ENCODE data around the gene DDX31. TPM values are rescaled to one million over a fixed set of nuclear protein-coding genes. Genes with fewer than 3 reads are reported as not detected.

DDX31 gene
- total RNA-seq, 1 experiment from 2014 or later: 19.2 TPM

- TF ChIP-seq CTCF (conservative IDR thresholded peaks at IDR 0.05) (no peak), EZH2 (IDR thresholded peaks at IDR 0.05; ENCODE audit: low read depth) (no peak)
- no peaks in the 10 kb centered on the region for H3K79me2 ChIP-seq (ENCODE audit: low read depth)
- no peak overlapping the region for H2AFZ ChIP-seq
- no peak overlapping the region for H3K4me3 ChIP-seq
- CTCF ChIA-PET: no interaction called here
- no peaks in the 10 kb centered on the region for H3K27me3 ChIP-seq (ENCODE audit: insufficient read depth, low read depth)
- POLR2A ChIA-PET (ENCODE audit: unreplicated experiment): no interaction called here
- peaks cover 19% of the 10 kb centered on the region; the same call in 1 of the 2 replicates for H4K20me1 ChIP-seq (ENCODE audit: insufficient read depth)
- H3K9me3 ChIP-seq (ENCODE audit: insufficient read depth, low read depth): no peaks in the 10 kb centered on the region
- H3K4me1 ChIP-seq (replicated peaks; ENCODE audit: insufficient read depth): no peaks in the 10 kb centered on the region
- no peaks in the 10 kb centered on the region for H3K9me2 ChIP-seq (ENCODE audit: insufficient read depth)
- H3K4me2 ChIP-seq: no peak overlapping the region
- intact Hi-C loops (cut with micrococcal nuclease; ENCODE audit: unreplicated experiment): no loop called here
- no peak for DNase-seq
- no peak overlapping the region for H3K27ac ChIP-seq
- no peaks in the 10 kb centered on the region for H3F3A ChIP-seq (ENCODE audit: insufficient read depth, low read depth)
- peaks cover 48% of the 10 kb centered on the region for H3K36me3 ChIP-seq (ENCODE audit: low read depth)
- no TSS peak for BruUV-seq (replicated peaks)
Measured at GRCh38 chr9:132645711-132646110, 24.1 kb downstream of the DDX31 start.

GRCh38 chr9:132645306-132645705 is 24.5 kb downstream of the DDX31 start:
- H3K4me1 ChIP-seq (replicated peaks; ENCODE audit: insufficient read depth): no peaks in the 10 kb centered on the region
- no peaks in the 10 kb centered on the region for H3K9me2 ChIP-seq (ENCODE audit: insufficient read depth)
- no peak overlapping the region for H3K27ac ChIP-seq
- CTCF ChIA-PET: no interaction called here
- no peaks in the 10 kb centered on the region for H3F3A ChIP-seq (ENCODE audit: insufficient read depth, low read depth)
- H3K79me2 ChIP-seq (ENCODE audit: low read depth): no peaks in the 10 kb centered on the region
- H3K4me2 ChIP-seq: no peak overlapping the region
- DNase-seq: no peak
- H3K4me3 ChIP-seq: no peak overlapping the region
- H4K20me1 ChIP-seq (ENCODE audit: insufficient read depth): peaks cover 15% of the 10 kb centered on the region; the same call in 1 of the 2 replicates
- POLR2A ChIA-PET (ENCODE audit: unreplicated experiment): no interaction called here
- H3K36me3 ChIP-seq (ENCODE audit: low read depth): peaks cover 44% of the 10 kb centered on the region
- no peaks in the 10 kb centered on the region for H3K27me3 ChIP-seq (ENCODE audit: insufficient read depth, low read depth)
- no peaks in the 10 kb centered on the region for H3K9me3 ChIP-seq (ENCODE audit: insufficient read depth, low read depth)
- BruUV-seq (replicated peaks): no TSS peak
- H2AFZ ChIP-seq: no peak overlapping the region
- no peak for TF ChIP-seq EZH2 (IDR thresholded peaks at IDR 0.05; ENCODE audit: low read depth)
- no peak for TF ChIP-seq CTCF (conservative IDR thresholded peaks at IDR 0.05)
- intact Hi-C loops (cut with micrococcal nuclease; ENCODE audit: unreplicated experiment): no loop called here

- TF ChIP-seq CTCF (conservative IDR thresholded peaks at IDR 0.05) (no peak; the same call in 1 of the 2 replicates), EZH2 (IDR thresholded peaks at IDR 0.05; ENCODE audit: low read depth) (no peak)
- H3K4me1 ChIP-seq (replicated peaks; ENCODE audit: insufficient read depth): no peaks in the 10 kb centered on the region
- no peak for DNase-seq
Measured at GRCh38 chr9:132644251-132644650, 25.5 kb downstream of the DDX31 start.

More at GRCh38 chr9:132644251-132644650, 25.5 kb downstream of the DDX31 start:
- CTCF ChIA-PET: no interaction called here
- POLR2A ChIA-PET (ENCODE audit: unreplicated experiment): no interaction called here
- peaks cover 33% of the 10 kb centered on the region; the same call in 1 of the 2 replicates for H3K36me3 ChIP-seq (ENCODE audit: low read depth)
- H4K20me1 ChIP-seq (ENCODE audit: insufficient read depth): peaks cover 8% of the 10 kb centered on the region; the same call in 1 of the 2 replicates
- H3K9me3 ChIP-seq (ENCODE audit: insufficient read depth, low read depth): no peaks in the 10 kb centered on the region
- no TSS peak for BruUV-seq (replicated peaks)
- intact Hi-C loops (cut with micrococcal nuclease; ENCODE audit: unreplicated experiment): no loop called here
- no peak overlapping the region for H3K27ac ChIP-seq
- no peaks in the 10 kb centered on the region for H3K79me2 ChIP-seq (ENCODE audit: low read depth)
- H3F3A ChIP-seq (ENCODE audit: insufficient read depth, low read depth): no peaks in the 10 kb centered on the region
- H2AFZ ChIP-seq: no peak overlapping the region
- no peaks in the 10 kb centered on the region for H3K27me3 ChIP-seq (ENCODE audit: insufficient read depth, low read depth)
- H3K9me2 ChIP-seq (ENCODE audit: insufficient read depth): no peaks in the 10 kb centered on the region
- H3K4me2 ChIP-seq: no peak overlapping the region
- no peak overlapping the region for H3K4me3 ChIP-seq

All from PC-9 (cell line).